Activated CD8-positive, alpha-beta memory T cell treated with anti-CD3 and anti-CD28 coated beads for 48 hours (primary cell): ENCODE measurements around the gene PCDH9.

Source experiments
- DNase-seq, 3 experiments: peaks; one replicate each; pipeline ENCODE4 v3.0.0-alpha.2; 2020; ENCODE audit warnings: low read depth in 2 of 3, low spot score in 2 of 3

PCDH9 gene, protein sequence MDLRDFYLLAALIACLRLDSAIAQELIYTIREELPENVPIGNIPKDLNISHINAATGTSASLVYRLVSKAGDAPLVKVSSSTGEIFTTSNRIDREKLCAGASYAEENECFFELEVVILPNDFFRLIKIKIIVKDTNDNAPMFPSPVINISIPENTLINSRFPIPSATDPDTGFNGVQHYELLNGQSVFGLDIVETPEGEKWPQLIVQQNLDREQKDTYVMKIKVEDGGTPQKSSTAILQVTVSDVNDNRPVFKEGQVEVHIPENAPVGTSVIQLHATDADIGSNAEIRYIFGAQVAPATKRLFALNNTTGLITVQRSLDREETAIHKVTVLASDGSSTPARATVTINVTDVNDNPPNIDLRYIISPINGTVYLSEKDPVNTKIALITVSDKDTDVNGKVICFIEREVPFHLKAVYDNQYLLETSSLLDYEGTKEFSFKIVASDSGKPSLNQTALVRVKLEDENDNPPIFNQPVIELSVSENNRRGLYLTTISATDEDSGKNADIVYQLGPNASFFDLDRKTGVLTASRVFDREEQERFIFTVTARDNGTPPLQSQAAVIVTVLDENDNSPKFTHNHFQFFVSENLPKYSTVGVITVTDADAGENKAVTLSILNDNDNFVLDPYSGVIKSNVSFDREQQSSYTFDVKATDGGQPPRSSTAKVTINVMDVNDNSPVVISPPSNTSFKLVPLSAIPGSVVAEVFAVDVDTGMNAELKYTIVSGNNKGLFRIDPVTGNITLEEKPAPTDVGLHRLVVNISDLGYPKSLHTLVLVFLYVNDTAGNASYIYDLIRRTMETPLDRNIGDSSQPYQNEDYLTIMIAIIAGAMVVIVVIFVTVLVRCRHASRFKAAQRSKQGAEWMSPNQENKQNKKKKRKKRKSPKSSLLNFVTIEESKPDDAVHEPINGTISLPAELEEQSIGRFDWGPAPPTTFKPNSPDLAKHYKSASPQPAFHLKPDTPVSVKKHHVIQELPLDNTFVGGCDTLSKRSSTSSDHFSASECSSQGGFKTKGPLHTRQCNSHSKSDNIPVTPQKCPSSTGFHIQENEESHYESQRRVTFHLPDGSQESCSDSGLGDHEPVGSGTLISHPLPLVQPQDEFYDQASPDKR (N-terminal part only)

DNA sequence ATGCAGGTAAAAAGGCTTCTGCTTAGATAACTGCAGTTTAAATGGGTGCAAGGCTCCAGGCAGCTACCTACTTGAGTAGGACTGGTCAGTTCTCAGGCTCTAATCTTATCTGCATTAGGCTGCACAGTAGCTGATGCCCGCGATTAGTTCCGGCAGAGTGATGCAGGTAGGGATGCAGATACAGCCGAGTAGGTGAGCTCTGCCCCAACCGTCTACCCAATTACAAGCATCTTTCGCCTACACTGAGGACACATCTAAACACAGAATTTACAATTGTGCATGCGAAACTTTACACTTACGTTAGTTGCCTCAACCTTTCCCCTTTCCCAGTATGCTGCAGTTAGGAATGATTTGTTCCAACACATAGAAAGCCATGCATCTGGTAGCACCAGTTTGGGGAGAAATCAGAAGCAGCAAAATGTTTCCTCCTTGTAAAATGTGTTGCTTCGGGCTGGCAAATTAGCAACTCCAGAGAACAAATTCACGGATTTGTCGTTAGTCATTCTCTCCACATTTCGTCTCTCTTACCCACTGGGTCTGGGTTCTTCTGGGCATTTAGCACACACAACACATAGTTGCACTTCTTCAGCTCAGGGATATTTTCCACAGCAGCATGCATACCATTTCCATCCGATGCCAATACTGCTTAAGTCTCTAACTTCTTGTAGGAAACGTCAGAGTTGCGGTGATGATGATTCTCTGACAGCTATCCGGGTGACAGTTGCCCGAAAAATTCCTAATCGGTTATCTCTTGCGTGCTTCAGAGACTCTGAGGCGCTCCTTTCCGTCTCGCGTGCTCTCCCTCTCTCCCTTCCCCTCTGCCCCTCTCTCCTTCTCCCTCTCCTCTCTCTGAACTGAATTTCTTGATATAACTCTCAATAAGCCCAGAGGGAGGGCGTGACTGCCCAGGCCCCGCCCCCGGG, at the start of gene PCDH9:
Gene PCDH9 (minus strand): TSS at position 856 of the 923 bp plus-strand sequence. CDS start 1,896 bp downstream, outside the sequence.
- no peak for DNase-seq

DNA sequence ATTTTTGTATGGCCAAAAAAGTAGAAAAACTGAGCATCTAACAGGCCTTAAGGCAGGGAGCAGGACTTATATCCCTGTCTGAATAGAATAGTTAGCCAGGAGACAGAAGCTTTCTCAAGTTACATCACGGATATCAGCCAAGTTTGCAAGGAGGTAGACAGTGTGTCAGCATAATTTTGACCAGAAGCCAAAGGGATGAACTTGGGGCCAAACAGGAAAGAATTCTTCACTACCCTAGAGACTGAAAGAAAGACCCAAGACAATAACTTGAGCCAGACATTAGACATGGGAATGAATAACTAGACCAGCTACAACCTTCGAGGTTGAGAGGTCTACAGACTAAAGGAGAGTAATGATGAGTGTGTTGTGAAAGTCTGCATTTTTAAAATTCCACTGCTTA, 48.1 kb upstream of the PCDH9 start:
- DNase-seq, result no peak

DNA sequence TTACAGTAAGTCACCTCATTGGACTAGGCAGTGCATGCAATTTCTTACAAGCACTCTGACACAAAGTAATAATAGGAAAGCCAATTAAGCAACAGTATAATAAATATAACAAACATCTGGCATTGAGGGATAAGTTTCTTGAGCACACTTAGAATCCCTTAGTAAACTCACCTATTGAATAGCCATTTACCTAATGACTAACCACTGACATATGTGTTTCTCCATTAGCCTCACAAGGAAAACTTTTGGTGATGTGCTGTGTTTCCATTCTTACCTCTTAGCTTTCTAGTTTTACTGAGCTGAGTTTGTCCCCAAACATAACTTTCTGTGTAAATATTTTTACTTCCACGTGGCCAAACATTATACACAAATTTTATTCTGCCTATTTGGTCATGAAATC, 47.4 kb upstream of the PCDH9 start:
- DNase-seq, result no peak

DNA sequence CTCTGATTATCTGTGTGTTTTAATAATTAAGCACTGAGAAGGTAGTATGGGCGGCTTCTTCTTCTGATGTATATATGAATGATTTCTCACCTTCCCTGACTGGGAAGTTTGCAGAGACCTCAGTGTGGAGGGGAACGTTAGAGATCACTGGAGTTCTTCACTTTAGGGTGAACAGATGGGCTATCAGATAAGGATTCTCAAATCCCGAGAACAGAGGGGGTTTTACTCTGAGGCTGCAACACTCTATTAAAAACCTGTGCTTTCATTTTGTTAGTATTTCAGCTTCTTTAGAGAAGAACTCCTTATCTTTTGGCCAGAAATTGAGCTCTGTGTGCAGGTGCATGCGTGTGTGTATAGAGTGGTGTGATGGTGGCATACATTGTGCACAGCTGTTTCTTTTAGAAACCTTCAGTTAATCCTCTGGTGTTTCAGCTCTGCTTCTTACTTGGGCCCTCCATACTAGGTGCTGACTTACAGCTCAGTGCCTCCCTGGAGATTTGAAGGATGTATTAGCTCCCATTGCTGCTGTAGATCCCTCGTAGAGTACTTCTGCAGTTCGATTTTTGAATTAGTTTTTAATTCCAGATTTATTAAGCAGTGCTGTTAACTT, 45.3 kb upstream of the PCDH9 start:
- DNase-seq, result no peak

DNA sequence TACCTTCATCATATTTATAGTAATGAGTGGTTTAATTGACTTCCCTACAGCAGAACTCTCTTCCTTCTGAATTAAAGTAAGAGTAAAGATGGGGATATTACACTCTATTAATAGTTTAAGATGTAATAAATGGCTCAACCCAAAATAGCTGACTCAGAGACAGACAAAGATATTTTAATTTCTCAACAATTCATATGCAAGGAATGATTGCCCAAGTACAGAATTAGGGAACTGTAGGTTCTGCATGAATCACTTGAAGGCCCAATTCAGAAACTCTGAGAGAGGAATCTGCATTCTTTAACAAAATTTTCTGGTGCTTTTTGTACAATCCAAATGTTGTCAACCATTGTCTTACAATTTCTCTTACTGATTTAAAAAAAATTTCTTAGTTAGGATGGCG, 42.9 kb upstream of the PCDH9 start:
- no peak for DNase-seq

DNA sequence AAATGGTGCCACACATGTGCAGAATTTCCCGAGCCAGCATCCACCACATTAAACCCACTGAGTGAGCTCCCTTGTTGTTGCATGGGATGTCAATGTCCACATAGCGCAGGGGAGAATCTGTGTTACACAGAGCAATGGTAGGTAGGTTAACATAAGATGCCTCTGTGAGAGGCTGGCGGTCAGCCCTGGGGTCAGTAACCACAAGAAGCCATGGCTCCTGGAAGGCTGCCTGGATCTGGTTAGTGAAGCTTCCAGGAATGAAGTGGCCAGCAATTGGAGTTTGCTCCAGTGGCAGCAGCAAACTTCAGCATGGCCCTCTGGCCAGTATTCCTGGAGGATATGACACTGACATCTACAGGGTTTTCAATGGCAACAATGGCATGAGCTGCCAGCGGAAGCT, 37.0 kb upstream of the PCDH9 start:
- DNase-seq, result no peak

DNA sequence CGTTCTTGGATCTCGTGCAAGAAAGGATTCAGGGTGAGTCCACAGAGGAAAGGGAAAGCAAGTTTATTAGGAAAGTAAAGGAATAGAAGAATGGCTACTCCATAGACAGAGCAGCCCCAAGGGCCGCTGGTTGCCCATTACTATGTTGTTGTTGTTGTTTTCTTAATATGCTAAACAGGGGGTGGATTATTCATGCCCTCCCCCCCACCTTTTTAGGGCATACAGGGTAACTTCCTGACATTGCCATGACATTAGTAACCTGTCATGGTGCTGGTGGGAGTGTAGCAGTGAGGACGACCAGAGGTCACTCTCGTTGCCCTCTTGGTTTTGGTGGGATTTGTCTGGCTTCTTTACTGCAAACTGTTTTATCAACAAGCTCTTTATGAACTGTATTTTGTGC, 29.1 kb upstream of the PCDH9 start:
- DNase-seq, result no peak

DNA sequence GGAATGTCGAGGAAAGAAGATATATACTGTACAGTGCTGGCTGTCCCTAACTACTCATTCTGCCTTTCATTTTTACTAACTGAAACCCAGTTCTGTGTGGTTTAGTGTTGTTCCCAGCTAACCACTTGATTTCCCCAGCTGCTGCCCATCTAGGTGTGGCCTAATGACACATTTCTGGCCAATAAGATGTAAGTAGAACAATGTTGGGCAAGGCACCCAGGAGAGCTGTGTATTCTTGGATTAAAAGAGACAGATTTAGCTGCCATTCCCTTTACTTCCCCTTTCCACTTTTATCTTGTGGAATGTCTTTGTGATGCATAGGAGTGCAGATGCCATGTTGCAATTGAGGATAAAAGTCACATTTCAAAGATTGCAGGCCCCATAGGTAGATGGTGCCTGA, 28.3 kb upstream of the PCDH9 start:
- no peak for DNase-seq

DNA sequence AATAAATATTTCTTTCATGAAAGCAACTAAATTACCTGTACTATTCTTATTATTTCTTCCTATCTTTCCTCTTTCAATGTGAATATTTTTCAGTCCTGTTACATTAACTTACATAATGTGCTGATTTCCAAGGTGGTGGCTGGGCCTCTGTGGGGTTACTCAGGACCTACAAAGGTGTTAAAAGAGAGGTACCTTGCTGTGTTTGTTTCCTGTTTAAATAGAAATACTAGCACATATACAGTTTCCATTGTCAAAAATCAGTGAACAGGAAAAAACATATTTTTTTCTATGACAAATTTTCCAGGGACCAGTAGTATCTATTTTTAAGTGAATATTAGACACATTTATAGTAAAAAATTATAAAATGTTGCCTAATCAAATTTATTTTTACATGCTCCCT, 8.7 kb upstream of the PCDH9 start:
- no peak for DNase-seq

DNA sequence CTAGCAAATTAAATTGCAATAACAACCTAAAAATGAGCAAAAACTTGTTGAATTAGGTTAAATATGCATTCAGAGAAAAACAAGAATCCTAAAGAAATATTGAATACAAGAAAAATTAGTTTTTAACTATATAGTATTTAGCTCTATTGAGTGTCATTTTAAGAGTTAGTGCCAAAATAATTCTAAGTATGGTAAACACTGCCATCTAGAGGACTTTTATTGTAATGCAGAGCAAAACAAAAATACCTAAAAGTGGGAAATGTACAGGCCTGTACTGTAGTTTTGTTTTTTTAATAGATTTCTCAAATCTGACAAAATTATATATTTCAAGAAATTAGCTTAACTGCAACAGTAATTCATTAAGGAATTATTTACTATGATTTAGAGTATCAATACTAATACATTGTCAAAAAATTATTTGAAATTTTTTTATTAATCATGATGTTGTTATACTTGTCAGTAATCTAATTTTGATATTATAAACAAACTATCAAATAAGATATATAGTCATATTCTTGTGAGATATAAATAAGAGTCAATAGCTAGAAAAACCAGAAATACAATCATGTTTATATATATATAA, 8.2 kb upstream of the PCDH9 start:
- DNase-seq, result no peak

DNA sequence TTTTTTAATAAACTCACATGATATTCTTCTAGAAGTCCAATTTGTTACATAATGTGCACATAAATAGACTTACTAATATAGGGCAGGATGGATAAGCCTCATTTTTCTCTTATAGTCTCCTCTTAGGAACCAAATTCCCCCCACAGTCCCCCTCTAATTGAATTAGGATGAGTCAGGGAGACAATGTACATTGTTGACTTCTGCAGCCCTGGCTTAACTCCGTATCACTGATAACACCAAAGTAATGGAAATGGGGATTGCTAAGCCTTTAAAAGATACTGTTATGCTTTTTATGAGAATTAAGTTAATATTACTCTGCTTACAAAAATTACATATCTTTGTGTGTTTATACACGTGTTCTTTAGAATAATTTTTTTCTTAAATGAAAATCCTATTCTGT, 5.1 kb upstream of the PCDH9 start:
- no peak for DNase-seq

DNA sequence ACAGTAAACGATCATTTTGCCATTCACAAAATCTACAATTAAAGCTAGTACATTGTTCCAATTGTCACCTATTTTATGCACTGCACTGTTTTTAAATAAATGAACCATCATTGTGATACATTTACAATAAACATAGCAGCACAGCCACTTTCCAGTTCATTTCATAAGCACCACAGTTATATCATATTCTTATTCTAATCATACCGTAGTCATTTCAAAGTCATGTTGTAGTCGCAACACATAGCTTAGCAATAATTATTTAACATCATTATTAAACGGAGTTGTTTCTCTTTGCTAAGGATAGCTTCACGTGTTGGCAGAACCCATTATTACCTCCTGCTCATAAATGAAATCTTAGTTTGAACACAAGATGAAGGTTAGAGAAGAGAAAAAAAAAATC, 2.2 kb upstream of the PCDH9 start:
- DNase-seq, result no peak

DNA sequence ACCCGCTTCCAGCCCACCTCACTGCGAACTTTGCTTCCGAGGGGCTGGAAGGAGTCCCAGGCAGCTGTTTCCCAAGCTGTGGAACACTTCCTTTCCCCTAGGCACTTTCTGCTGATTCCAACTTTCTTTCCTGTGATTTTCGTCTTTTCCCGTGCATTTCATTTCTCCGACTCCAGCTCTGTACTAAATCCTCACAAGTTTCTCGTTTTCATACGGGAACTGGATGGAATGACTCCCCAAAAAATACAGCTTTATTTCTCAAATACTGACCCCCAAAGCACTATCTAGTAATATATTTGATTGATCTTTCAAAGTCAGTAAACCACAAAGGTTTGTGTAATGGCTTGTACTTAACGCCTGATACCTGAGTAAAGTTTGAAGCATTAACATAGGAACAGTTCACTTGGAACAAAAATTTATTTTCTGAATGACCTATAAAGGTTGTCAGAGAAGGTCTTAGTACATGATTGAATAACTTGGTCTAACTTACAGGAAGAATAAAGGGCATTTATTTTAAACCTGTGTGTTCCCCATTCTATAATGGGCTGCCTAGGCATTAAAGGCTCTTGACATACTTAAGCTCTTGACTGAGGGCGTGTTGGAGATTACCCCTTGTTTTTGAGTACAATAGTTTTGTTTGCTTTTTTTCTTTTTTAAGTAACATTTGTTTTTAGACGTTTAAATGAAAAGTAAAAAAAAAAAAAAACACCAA, 1.3 kb upstream of the PCDH9 start:
- no peak for DNase-seq

DNA sequence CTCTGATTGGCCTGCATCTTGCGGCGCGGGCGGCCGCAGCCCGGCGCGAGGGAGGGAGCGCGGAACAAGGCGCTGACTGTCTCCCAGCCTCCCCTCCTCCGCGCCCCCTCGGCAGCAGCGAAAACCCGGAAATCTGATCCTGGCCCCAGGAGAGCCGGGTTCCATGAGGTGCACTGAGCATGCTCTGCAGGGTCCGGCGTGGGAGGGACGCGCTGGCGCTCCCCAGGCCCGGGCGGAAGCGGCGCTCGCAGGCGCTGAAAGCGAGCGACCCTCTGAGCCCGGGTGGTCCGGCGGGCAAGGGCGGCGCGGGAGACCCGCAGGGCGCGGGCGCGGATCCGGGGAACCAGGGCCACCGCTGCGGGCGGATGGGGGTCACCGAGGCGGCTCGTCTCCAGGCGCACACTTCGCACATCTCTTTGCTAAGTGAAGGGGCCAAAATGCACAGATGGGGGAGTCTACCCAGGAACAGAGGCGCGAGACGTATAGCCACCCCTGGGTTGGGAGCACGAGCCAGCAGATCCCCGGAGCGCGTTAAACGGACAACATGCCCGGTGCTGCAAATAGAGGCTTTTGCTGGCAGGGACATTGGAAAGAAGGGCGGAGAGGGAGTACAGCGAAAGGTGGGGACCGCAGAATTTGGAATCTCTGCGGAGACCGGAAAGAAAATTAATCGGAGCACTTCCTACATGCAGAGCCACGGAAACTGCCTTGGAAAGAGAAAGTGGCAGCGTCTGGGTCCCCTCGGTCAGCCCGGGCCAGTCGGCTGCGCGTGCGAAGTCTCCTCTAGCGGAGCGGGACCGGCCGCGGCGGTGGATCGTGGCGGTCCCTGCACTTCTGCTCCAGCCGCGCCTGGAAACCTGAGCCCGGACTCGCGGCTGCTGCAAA, 510 bp upstream of the PCDH9 start:
- DNase-seq, result peak; percentile 51 to 77 (median 74)

DNA sequence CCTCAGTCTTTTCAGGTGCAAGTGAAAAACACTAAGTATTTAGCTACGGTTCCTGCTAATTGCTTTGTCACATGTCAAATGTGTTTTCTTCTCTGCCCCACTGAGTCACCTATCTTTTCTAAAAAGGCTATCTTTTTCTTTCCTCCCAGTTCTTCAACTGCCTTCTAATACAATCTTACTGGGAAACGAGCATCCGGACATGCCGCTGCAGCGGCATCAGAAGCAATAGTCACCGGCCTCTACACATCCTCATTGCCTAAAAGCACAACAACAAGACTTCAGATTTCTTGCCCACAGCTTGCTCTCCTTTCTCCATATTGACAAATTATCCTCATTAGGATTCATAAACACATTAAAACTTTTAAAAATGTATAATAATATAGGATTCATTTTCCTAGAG, 1.2 kb downstream of the PCDH9 start:
- DNase-seq, result no peak

DNA sequence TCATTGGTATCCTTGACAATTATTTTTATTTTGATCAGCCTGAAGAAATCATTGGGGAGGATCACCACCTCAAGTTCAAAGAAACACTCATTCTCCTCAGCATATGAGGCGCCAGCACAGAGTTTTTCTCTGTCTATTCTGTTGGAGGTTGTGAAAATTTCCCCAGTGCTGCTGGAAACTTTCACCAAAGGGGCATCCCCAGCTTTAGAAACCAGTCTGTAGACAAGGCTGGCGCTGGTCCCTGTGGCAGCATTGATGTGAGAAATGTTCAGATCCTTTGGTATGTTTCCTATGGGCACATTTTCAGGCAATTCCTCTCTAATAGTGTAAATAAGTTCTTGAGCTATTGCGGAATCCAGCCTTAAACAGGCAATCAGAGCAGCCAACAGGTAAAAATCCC, 2.1 kb downstream of the PCDH9 start:
- no peak for DNase-seq

DNA sequence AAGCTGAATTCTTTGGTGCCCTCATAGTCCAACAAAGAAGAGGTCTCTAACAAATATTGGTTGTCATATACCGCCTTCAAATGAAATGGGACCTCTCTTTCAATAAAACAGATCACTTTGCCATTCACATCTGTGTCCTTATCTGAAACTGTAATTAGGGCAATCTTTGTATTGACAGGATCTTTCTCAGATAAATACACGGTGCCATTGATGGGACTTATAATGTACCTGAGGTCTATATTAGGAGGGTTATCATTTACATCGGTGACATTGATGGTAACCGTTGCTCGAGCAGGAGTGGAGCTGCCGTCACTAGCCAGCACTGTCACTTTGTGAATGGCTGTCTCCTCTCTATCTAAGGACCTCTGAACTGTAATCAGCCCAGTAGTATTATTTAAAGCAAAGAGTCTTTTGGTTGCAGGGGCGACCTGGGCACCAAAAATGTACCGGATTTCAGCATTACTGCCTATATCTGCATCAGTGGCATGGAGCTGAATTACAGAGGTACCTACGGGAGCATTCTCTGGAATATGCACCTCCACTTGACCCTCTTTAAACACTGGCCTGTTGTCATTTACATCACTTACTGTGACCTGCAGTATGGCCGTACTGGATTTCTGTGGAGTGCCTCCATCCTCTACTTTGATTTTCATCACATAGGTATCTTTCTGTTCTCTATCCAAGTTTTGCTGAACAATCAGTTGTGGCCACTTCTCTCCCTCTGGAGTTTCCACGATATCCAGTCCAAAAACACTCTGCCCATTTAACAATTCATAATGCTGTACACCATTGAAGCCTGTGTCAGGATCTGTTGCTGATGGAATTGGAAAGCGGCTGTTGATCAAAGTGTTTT, 2.8 kb downstream of the PCDH9 start:
- DNase-seq, result no peak
